SH-SY5Y (cell line): ENCODE measurements around the gene RNF112.
A peak's percentile ranks its signal among the peaks of the same experiment; 100 is the strongest.

Experiments used
- GATA2 ChIP-seq: IDR thresholded peaks from 2 replicates; pipeline ENCODE4 v1.6.1; 2011; ENCODE audit warnings: mild to moderate bottlenecking, low read depth, low read length
- GATA3 ChIP-seq: IDR thresholded peaks from 2 replicates; pipeline ENCODE4 v1.6.1; 2011; ENCODE audit warnings: low read depth, mild to moderate bottlenecking, low read length, moderate library complexity

Gene RNF112

GRCh38 chr17:19426631-19427030 is 15.6 kb downstream of the RNF112 start:
- TF ChIP-seq GATA2, result no peak
- TF ChIP-seq GATA3, result no peak

- TF ChIP-seq GATA2, result no peak
- no peak for TF ChIP-seq GATA3
These were observed 20.7 kb downstream of the RNF112 start for GRCh38 chr17:19431691-19432090.

DNA sequence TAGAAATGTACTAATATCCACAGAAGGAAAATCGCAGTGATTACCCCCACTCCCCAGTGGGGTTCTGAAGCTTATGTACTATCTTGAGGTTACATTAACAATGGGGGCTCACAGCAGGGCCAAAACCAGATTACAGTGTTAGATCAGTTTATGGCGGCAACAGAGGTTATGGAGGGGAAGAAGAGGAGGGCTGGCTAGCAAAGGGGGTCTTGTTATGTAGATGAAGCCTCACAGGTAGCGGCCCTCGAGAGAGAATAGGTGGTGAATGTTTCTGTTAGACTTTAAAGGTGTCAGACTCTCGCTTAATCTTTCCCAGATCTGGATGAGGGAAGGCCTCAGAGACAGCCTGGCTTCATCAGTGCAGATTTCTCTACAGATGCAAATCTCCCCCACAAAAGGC is 22.2 kb downstream of the RNF112 start:
- no peak for TF ChIP-seq GATA3
- TF ChIP-seq GATA2, result peak; percentile 18; the same call in 1 of the 2 replicates

GRCh38 chr17:19433727-19434340 is 22.8 kb downstream of the RNF112 start:
- TF ChIP-seq GATA2 (no peak), GATA3 (no peak)

DNA sequence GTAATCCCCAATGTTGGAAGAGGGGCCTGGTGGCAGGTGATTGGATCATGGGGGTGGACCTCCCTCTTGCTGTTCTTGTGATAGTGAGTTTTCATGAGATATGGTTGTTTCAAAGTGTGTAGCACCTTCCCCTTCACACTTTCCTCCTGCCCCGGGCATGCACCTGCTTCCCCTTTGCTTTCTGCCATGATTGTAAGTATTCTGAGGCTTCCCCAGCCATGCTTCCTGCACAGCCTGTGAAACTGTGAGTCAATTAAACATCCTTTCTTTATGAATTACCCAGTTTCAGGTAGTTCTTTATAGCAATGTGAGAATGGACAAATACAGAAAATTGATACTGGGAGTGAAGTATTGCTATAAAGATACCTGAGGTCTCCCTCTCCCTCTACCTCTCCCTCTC is 29.4 kb downstream of the RNF112 start:
- TF ChIP-seq GATA3 (no peak), GATA2 (no peak)

DNA sequence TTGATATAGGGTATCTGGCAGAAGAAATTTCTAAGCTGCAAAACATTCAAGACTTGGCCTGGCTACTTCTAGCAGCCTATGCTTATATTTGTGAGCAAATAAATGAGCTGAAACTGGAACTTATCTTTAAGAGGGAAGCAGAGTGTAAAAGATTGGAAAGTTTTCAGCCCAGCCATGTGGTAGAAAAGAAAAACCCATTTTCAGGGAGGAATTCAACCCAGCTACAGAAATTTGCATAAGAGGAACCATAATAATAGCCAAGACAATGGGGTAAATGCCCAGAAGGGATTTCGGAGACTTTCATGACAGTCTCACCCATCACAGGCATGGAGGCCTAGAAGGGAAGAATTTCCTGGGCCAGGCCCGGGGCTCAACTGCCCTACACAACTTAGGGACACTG is 31.7 kb downstream of the RNF112 start:
- no peak for TF ChIP-seq GATA3
- no peak for TF ChIP-seq GATA2

DNA sequence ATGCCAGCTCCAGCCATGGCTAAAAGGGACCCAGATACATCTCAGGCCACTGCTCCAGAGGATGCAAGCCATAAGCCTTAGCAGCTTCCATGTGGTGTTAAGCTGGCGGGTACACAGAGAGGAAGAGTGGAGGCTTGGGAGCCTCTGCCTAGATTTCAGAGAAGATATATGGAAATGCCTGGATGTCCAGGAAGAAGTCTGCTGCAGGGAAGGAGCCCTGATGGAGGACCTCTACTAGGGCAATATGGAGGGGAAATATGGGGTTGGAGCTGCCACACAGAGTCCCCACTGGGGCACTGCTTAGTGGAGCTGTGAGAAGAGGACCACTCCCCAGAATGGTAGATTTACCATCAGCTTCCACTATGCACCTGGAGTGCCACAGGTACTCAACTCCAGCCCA is 32.1 kb downstream of the RNF112 start:
- TF ChIP-seq GATA3 (no peak), GATA2 (no peak)

DNA sequence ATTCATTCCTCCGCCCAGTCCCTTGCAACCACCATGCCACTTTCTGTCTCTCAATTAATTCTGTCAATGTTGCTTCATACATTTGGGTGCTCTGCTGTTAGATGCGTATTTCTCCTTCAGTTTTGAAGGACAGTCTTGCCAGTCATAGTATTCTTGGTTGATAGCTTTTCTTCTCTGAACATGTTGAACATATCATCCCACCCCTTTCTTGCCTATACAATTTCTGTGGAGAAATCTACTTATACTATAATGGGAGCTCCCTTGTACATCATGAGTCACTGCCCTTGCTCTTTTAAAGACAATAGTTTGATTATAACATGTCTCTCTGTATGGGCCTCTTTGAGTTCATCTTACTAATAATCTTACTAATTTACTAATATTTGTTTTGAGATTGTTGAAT is 34.1 kb downstream of the RNF112 start:
- no peak for TF ChIP-seq GATA3
- TF ChIP-seq GATA2, result no peak

DNA sequence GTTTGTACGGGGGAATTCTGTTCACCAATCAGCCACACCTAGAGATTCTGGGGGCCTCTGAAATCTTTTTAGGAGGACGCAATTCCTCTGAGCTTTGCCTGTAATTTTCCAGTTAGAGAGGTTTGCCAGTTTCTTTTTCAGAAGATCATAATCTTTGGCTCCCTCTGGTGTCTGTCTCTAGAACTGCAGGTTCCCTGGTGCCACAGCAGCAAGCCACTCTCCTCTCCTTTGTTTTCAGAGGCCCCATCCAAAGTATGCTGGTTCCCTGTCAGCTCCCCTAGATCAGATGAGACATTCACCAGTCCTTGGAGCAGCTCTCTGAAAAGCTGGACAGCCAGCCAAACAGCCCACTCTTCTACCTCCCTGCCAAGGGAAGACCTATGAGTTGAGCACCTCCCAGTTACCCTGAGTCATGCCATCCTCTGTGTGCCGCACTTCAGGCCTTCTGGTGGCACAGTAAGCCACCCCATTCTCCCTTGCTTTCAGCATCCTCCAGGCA is 36.1 kb downstream of the RNF112 start:
- TF ChIP-seq GATA2 (no peak), GATA3 (no peak)

GRCh38 chr17:19448341-19449268 is 37.6 kb downstream of the RNF112 start:
- TF ChIP-seq GATA3, result no peak
- TF ChIP-seq GATA2, result no peak

- TF ChIP-seq GATA2, result no peak
- TF ChIP-seq GATA3, result no peak
These were observed 38.6 kb downstream of the RNF112 start for GRCh38 chr17:19449656-19450055.

GRCh38 chr17:19453296-19453695 is 42.3 kb downstream of the RNF112 start:
- TF ChIP-seq GATA3, result no peak
- no peak for TF ChIP-seq GATA2

- TF ChIP-seq GATA3, result no peak
- no peak for TF ChIP-seq GATA2
These were observed 43.0 kb downstream of the RNF112 start for GRCh38 chr17:19454074-19454473.

DNA sequence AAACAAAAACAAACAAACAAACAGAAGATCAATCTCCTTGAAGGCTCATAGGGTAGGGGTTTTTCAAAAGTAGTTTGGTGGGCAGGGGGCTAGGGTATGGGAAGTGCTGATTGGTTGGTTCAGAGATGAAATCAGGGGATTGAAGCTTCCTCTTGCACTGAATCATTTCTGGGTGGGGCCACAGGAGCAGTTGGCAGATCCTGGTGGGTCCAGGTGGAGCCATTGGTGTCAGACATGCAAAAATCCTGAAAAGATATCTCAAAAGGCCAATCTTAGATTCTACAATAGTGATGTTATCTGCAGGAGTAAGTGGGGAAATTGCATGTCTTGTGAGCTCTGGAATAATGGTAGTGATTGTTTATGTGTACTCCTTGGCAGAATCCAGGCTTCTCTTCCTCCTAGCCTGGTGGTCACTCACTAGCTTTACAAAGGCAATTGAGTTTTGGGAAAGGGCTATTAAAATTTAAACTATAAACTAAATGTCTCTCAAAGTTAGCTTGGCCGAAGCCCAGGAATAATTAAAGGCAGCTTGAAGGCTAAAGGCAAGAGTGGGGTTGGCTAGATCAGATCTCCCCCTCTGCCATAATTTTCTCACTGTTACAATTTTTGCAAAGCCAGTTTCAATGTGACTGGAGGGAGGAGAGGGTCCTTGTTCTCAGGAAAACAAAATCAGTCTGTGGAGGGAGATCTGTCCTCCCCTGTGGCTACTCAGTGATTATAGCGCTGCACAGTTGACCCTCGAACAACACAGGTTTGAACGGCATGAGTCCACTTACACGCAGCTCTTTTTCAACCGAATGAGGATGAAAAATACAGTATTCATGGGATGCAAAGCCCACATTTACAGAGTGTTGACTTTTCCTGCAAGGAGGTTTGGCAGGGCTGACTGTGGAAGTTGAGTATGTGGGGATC is 45.2 kb downstream of the RNF112 start:
- TF ChIP-seq GATA3 (no peak), GATA2 (no peak)

DNA sequence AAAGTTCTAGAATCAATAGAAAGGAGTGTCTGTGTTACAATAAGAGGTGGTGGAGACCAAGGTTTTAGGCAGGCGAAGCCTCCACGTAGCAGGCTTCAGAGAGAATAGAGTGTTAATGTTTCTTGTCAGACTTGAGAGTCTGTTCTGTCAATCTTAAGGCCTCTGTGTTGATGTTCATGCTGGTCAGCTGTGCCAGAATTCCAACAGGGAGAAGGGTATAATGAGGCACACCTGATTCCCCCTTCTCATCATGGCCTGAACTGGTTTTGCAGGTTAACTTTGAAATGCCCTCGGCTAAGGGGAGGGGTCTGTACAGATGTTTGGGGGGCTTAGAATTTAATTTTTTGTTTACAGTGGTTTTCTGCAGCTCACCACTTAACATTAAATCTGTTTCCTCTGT is 46.0 kb downstream of the RNF112 start:
- TF ChIP-seq GATA2, result peak; percentile 30; the same call in 1 of the 2 replicates
- no peak for TF ChIP-seq GATA3
